IMR-90 (cell line): ENCODE measurements around the gene NDUFV2. TPM values are rescaled to one million over a fixed set of nuclear protein-coding genes. Genes with fewer than 3 reads are reported as not detected.

Experiments
- ATAC-seq: fragments of 200-7000 bp; cut with Tn5 transposase; 2 replicates; pipeline ENCODE4 v1.9.1; 2020; ENCODE audit warnings: low read depth, mild to moderate bottlenecking, moderate library complexity
- BruUV-seq: library from RNA; stranded (reverse); fragments of 400-500 nt; replicated peaks from 2 replicates; lab custom pipeline; 2021; lab: Mats Ljungman, UMichigan
- CTCF ChIA-PET: fragments of 300-600 bp; formaldehyde crosslinking; extraction: SDS; loops from one replicate; lab custom pipeline; 2021; ENCODE audit warnings: antibody characterized with exemption; lab: Yijun Ruan, JAX
- POLR2A ChIA-PET: fragments of 300-600 bp; sonication (Branson Sonifier 250); formaldehyde crosslinking; loops from one replicate; lab custom pipeline; 2022; ENCODE audit warnings: antibody characterized with exemption; ENCODE audit not compliant: unreplicated experiment; lab: Charles Lee
- DNase-seq: peaks from one replicate; pipeline ENCODE4 v3.0.0; 2013
- H2AFZ ChIP-seq: replicated peaks from 2 replicates; pipeline ENCODE3; 2013; ENCODE audit warnings: low read length, mild to moderate bottlenecking; ENCODE audit not compliant: poor library complexity
- H2AK5ac ChIP-seq: 2 replicates; pipeline ENCODE4 v1.6.1; 2013; ENCODE audit warnings: low read depth, low read length, inconsistent platforms
- H2AK9ac ChIP-seq: replicated peaks from 2 replicates; pipeline ENCODE3; 2013; ENCODE audit warnings: mild to moderate bottlenecking, low read depth, low read length, moderate library complexity; ENCODE audit not compliant: poor library complexity
- H2BK120ac ChIP-seq: 2 replicates; pipeline ENCODE4 v1.6.1; 2013; ENCODE audit warnings: low read depth, low read length, inconsistent platforms
- H2BK15ac ChIP-seq: 3 replicates; pipeline ENCODE4 v1.6.1; 2013; ENCODE audit warnings: low read depth, low read length, inconsistent platforms
- H2BK20ac ChIP-seq: 2 replicates; pipeline ENCODE4 v1.6.1; 2013; ENCODE audit warnings: low read depth, mild to moderate bottlenecking, inconsistent platforms, low read length, moderate library complexity
- H2BK5ac ChIP-seq: 2 replicates; pipeline ENCODE4 v1.6.1; 2013; ENCODE audit warnings: mild to moderate bottlenecking, low read depth, low read length, inconsistent platforms; ENCODE audit not compliant: poor library complexity, severe bottlenecking
- H3K14ac ChIP-seq: replicated peaks from 2 replicates; pipeline ENCODE4 v1.6.1; 2013; ENCODE audit warnings: low read depth, low read length, inconsistent platforms
- H3K18ac ChIP-seq: 2 replicates; pipeline ENCODE4 v1.6.1; 2013; ENCODE audit warnings: low read depth, low read length, control low read depth
- H3K23ac ChIP-seq: 2 replicates; pipeline ENCODE4 v1.6.1; 2013; ENCODE audit warnings: low read depth, low read length, inconsistent platforms
- H3K27ac ChIP-seq: 2 replicates; pipeline ENCODE4 v1.5.1; 2013; ENCODE audit warnings: mild to moderate bottlenecking, control low read depth, low read length; ENCODE audit not compliant: insufficient read depth
- H3K27me3 ChIP-seq: 2 replicates; pipeline ENCODE4 v1.6.1; 2013; ENCODE audit warnings: low read length; ENCODE audit not compliant: control insufficient read depth, insufficient read depth
- H3K36me3 ChIP-seq: 2 replicates; pipeline ENCODE4 v1.6.1; 2013; ENCODE audit warnings: low read length, mixed read lengths; ENCODE audit not compliant: control insufficient read depth, insufficient read depth
- H3K4ac ChIP-seq: 2 replicates; pipeline ENCODE4 v1.6.1; 2013; ENCODE audit warnings: low read depth, low read length, inconsistent platforms
- H3K4me1 ChIP-seq: 2 replicates; pipeline ENCODE4 v1.6.1; 2013; ENCODE audit warnings: low read length, mixed read lengths; ENCODE audit not compliant: control insufficient read depth, insufficient read depth
- H3K4me2 ChIP-seq: 2 replicates; pipeline ENCODE4 v1.6.1; 2013; ENCODE audit warnings: low read depth, mild to moderate bottlenecking, control low read depth, low read length, moderate library complexity
- H3K4me3 ChIP-seq: 2 replicates; pipeline ENCODE4 v1.5.1; 2013; ENCODE audit warnings: low read depth, mild to moderate bottlenecking, control low read depth, low read length, moderate library complexity; ENCODE audit not compliant: insufficient read depth
- H3K56ac ChIP-seq: 2 replicates; pipeline ENCODE4 v1.6.1; 2013; ENCODE audit warnings: low read length, inconsistent platforms; ENCODE audit not compliant: insufficient read depth; ENCODE audit errors: extremely low read depth
- H3K79me1 ChIP-seq, 2 experiments: 2 replicates each; pipeline ENCODE4 v1.6.1; 2013; ENCODE audit warnings: low read length in 2 of 2, inconsistent platforms in 1 of 2, low read depth in 1 of 2
- H3K9ac ChIP-seq: 2 replicates; pipeline ENCODE4 v1.6.1; 2013; ENCODE audit warnings: low read depth, low read length, control low read depth
- H3K9me1 ChIP-seq: 2 replicates; pipeline ENCODE4 v1.6.1; 2013; ENCODE audit warnings: low read length, inconsistent platforms; ENCODE audit not compliant: insufficient read depth
- H3K9me3 ChIP-seq: 2 replicates; pipeline ENCODE4 v1.6.1; 2013; ENCODE audit warnings: low read length; ENCODE audit not compliant: control insufficient read depth, insufficient read depth
- H4K20me1 ChIP-seq: 2 replicates; pipeline ENCODE4 v1.6.1; 2013; ENCODE audit warnings: low read length, inconsistent platforms; ENCODE audit not compliant: insufficient read depth
- H4K5ac ChIP-seq: 2 replicates; pipeline ENCODE4 v1.6.1; 2013; ENCODE audit warnings: mild to moderate bottlenecking, low read depth, low read length, control low read depth
- H4K8ac ChIP-seq, 2 experiments: 2 replicates each; pipeline ENCODE4 v1.6.1; 2013; ENCODE audit warnings: low read depth in 2 of 2, low read length in 2 of 2, control low read depth in 1 of 2, inconsistent platforms in 1 of 2
- H4K91ac ChIP-seq: 2 replicates; pipeline ENCODE4 v1.6.1; 2013; ENCODE audit warnings: low read depth, low read length, inconsistent platforms; ENCODE audit not compliant: insufficient read depth
- BHLHE40 ChIP-seq: fragments of 150-350 bp; IDR thresholded peaks from 2 replicates; pipeline ENCODE4 v1.6.1; 2016; ENCODE audit warnings: mild to moderate bottlenecking, low read depth, low read length
- CEBPB ChIP-seq: IDR thresholded peaks from 2 replicates; pipeline ENCODE4 v1.6.1; 2012; ENCODE audit warnings: low read depth, low read length, improper control_type of control experiment
- CHD1 ChIP-seq: IDR thresholded peaks from 2 replicates; pipeline ENCODE4 v1.6.1; 2012; ENCODE audit warnings: low read depth, low read length, improper control_type of control experiment
- FOS ChIP-seq: fragments of 150-350 bp; IDR thresholded peaks from 2 replicates; pipeline ENCODE4 v1.6.1; 2016; ENCODE audit warnings: low read depth, low read length
- MAFK ChIP-seq: IDR thresholded peaks from 2 replicates; pipeline ENCODE4 v1.6.1; 2012; ENCODE audit warnings: low read depth, low read length, improper control_type of control experiment
- MAZ ChIP-seq: IDR thresholded peaks from 2 replicates; pipeline ENCODE4 v1.6.1; 2012; ENCODE audit warnings: low read depth, mild to moderate bottlenecking, low read length, improper control_type of control experiment, moderate library complexity, borderline replicate concordance
- MXI1 ChIP-seq: IDR thresholded peaks from 2 replicates; pipeline ENCODE4 v1.6.1; 2012; ENCODE audit warnings: low read depth, mild to moderate bottlenecking, low read length, moderate library complexity, borderline replicate concordance
- NFE2L2 ChIP-seq: fragments of 150-350 bp; IDR thresholded peaks from 2 replicates; pipeline ENCODE4 v1.6.1; 2016; ENCODE audit warnings: low read depth, mild to moderate bottlenecking, low read length
- POLR2A ChIP-seq: IDR thresholded peaks from 2 replicates; pipeline ENCODE4 v1.6.1; 2012; ENCODE audit warnings: mild to moderate bottlenecking, low read depth, low read length
- RAD21 ChIP-seq: IDR thresholded peaks from 2 replicates; pipeline ENCODE4 v1.6.1; 2012; ENCODE audit warnings: low read length, improper control_type of control experiment
- RCOR1 ChIP-seq: IDR thresholded peaks from 2 replicates; pipeline ENCODE4 v1.6.1; 2012; ENCODE audit warnings: mild to moderate bottlenecking, low read length, improper control_type of control experiment; ENCODE audit not compliant: insufficient replicate concordance
- RFX5 ChIP-seq: IDR thresholded peaks from 2 replicates; pipeline ENCODE4 v1.8.0; 2012; ENCODE audit warnings: low read depth, mild to moderate bottlenecking, low read length, moderate library complexity
- SMC3 ChIP-seq: fragments of 150-350 bp; IDR thresholded peaks from 2 replicates; pipeline ENCODE4 v1.6.1; 2016; ENCODE audit warnings: low read depth, mild to moderate bottlenecking, antibody characterized with exemption, low read length, moderate library complexity
- WGBS, 2 experiments: methylation state at CpG; one replicate each; pipeline versions ENCODE4 v1.1.5 to v1.1.7; 2013; ENCODE audit warnings: missing lambda C conversion rate in 2 of 2; ENCODE audit not compliant: insufficient read length in 1 of 2; ENCODE audit errors: extremely low coverage in 2 of 2; 5-methylcytosine and 5-hydroxymethylcytosine counted together
- dilution Hi-C: fragments of 300-500 bp; cut with HindIII; formaldehyde crosslinking; loops from one replicate; pipeline ENCODE4 v1.14.3; 2018; ENCODE audit warnings: low sequenced_read_pairs; ENCODE audit not compliant: unreplicated experiment
- in situ Hi-C: fragments of 300-500 bp; cut with MboI; formaldehyde crosslinking; loops from 3 replicates; pipeline ENCODE4 v1.14.3; 2019; ENCODE audit warnings: low sequenced_read_pairs, inconsistent platforms, mixed read lengths
- intact Hi-C: fragments of 100-400 bp; cut with micrococcal nuclease; formaldehyde crosslinking; loops from 2 replicates; pipeline ENCODE4 v1.10.0; 2022
- polyA plus RNA-seq, 3 experiments: library from polyadenylated mRNA; depleted of rRNA; stranded (reverse); fragments of >200 nt; gene quantifications; 2 replicates each; pipeline ENCODE4 v1.2.3, GENCODE V29; 2012; ENCODE audit warnings: low replicate concordance in 1 of 3
- total RNA-seq: library from RNA; depleted of rRNA; stranded (reverse); fragments of >200 nt; gene quantifications from 2 replicates; pipeline ENCODE4 v1.2.3, GENCODE V29; 2012
- TF ChIP-seq, protein P1 (sequence below): fragments of 150-350 bp; IDR thresholded peaks from 2 replicates; pipeline ENCODE4 v1.6.1; 2016; ENCODE audit warnings: low read depth, mild to moderate bottlenecking, low read length, moderate library complexity, borderline replicate concordance
- TF ChIP-seq, protein P2 (sequence below): conservative IDR thresholded peaks from 2 replicates; pipeline ENCODE4 v1.5.1; 2012; ENCODE audit warnings: mild to moderate bottlenecking, low read depth, low read length, improper control_type of control experiment
- TF ChIP-seq, protein P3 (sequence below): fragments of 150-350 bp; IDR thresholded peaks from 2 replicates; pipeline ENCODE4 v1.6.1; 2017; ENCODE audit warnings: mild to moderate bottlenecking, antibody characterized with exemption, low read length, low read depth

NDUFV2 gene
- total and polyA plus RNA-seq, 2 of the 4 experiments (the other 2 are of a cell fraction) = 106 to 126 TPM

DNA sequence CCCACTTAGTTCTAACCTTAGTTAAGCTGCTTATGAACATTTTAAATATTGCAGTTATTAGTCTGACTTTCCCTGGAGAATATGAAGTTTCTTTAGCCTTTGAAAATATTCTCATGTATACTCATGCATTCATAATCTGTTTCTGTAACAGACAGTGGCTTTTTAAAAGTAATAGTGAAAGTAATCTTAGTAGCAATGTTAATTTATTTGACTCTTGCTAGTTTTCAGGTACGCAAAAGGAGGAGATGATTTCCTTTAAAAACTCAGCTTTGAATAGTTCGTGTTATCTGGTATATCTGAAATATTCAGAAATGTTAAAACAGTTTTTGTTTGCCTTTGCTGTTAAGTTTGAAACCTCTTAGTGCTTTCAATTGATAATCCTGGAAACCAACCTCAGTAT lies 37.9 kb downstream of the NDUFV2 start:
- Histone ChIP-seq H3K9ac (no peak overlapping the region), H2BK120ac (no peak overlapping the region), H2BK15ac (no peak overlapping the region), H2AK9ac (no peak overlapping the region), H4K8ac (no peak overlapping the region), H2AK5ac (no peak overlapping the region), H3K56ac (no peak overlapping the region), H3K4me2 (peak overlapping the region; percentile 61), H3K14ac (no peak overlapping the region), H3K27me3 (no peaks in the 10 kb centered on the region), H3K9me1 (peaks cover 6% of the 10 kb centered on the region), H3K27ac (no peak overlapping the region), H4K5ac (no peak overlapping the region), H3K18ac (no peak overlapping the region), H2AFZ (no peak overlapping the region), H2BK5ac (no peak overlapping the region), H3K4ac (no peak overlapping the region), H3K9me3 (no peaks in the 10 kb centered on the region), H4K91ac (no peak overlapping the region), H4K20me1 (peaks cover 52% of the 10 kb centered on the region), H3K36me3 (peaks cover 3% of the 10 kb centered on the region; the same call in 1 of the 2 replicates), H3K4me1 (peaks cover 11% of the 10 kb centered on the region), H3K79me1 (peaks cover 0 to 44% of the 10 kb centered on the region in 2 experiments; a peak in 2 of 4 replicates), H3K23ac (no peak overlapping the region), H3K4me3 (no peak overlapping the region), H2BK20ac (no peak overlapping the region)
- ChIA-PET POLR2A (no interaction called here), CTCF (interaction anchor here (1.7 kb wide), 1 partner anchor 67 kb away, joined by 4 read pairs; no protein-coding TSS in a partner anchor)
- no CpG with 5 or more reads among the region's 2 CpGs for WGBS, 2 experiments
- no TSS peak for BruUV-seq
- TF ChIP-seq CHD1 (no peak), SMC3 (no peak), FOS (no peak), RCOR1 (no peak), POLR2A (no peak), BHLHE40 (no peak), CEBPB (no peak), RFX5 (no peak), NFE2L2 (no peak), MAFK (no peak), MXI1 (no peak), RAD21 (no peak), MAZ (no peak)
- TF ChIP-seq, protein P1, sequence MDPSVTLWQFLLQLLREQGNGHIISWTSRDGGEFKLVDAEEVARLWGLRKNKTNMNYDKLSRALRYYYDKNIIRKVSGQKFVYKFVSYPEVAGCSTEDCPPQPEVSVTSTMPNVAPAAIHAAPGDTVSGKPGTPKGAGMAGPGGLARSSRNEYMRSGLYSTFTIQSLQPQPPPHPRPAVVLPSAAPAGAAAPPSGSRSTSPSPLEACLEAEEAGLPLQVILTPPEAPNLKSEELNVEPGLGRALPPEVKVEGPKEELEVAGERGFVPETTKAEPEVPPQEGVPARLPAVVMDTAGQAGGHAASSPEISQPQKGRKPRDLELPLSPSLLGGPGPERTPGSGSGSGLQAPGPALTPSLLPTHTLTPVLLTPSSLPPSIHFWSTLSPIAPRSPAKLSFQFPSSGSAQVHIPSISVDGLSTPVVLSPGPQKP = no peak
- TF ChIP-seq, protein P2, sequence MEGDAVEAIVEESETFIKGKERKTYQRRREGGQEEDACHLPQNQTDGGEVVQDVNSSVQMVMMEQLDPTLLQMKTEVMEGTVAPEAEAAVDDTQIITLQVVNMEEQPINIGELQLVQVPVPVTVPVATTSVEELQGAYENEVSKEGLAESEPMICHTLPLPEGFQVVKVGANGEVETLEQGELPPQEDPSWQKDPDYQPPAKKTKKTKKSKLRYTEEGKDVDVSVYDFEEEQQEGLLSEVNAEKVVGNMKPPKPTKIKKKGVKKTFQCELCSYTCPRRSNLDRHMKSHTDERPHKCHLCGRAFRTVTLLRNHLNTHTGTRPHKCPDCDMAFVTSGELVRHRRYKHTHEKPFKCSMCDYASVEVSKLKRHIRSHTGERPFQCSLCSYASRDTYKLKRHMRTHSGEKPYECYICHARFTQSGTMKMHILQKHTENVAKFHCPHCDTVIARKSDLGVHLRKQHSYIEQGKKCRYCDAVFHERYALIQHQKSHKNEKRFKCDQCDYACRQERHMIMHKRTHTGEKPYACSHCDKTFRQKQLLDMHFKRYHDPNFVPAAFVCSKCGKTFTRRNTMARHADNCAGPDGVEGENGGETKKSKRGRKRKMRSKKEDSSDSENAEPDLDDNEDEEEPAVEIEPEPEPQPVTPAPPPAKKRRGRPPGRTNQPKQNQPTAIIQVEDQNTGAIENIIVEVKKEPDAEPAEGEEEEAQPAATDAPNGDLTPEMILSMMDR = no peak
- TF ChIP-seq, protein P3, sequence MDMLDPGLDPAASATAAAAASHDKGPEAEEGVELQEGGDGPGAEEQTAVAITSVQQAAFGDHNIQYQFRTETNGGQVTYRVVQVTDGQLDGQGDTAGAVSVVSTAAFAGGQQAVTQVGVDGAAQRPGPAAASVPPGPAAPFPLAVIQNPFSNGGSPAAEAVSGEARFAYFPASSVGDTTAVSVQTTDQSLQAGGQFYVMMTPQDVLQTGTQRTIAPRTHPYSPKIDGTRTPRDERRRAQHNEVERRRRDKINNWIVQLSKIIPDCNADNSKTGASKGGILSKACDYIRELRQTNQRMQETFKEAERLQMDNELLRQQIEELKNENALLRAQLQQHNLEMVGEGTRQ = no peak
- dilution Hi-C loops = no loop called here
- intact Hi-C loops = loop anchor here (10.0 kb wide), 1 partner anchor 146 kb away; no protein-coding TSS in a partner anchor
- no peak for DNase-seq
- no peak for ATAC-seq
- in situ Hi-C loops = no loop called here
